Colonic mucosa (tissue), 4 donors: ENCODE data around the gene ATP5PB. TPM values are rescaled to one million over a fixed set of nuclear protein-coding genes. Genes with fewer than 3 reads are reported as not detected.

Experiments
- DNase-seq: peaks from one replicate; pipeline ENCODE4 v3.0.0-alpha.2; 2020
- H3K27ac ChIP-seq: fragments of 200-600 bp; one replicate; pipeline ENCODE4 v1.8.0; 2021
- H3K27me3 ChIP-seq: fragments of 200-600 bp; one replicate; pipeline ENCODE4 v1.8.0; 2021
- H3K36me3 ChIP-seq: fragments of 200-600 bp; one replicate; pipeline ENCODE4 v1.8.0; 2021
- H3K4me1 ChIP-seq: fragments of 200-600 bp; one replicate; pipeline ENCODE4 v1.8.0; 2021; ENCODE audit warnings: mild to moderate bottlenecking
- H3K4me3 ChIP-seq: fragments of 200-600 bp; one replicate; pipeline ENCODE4 v1.8.0; 2021
- H3K9ac ChIP-seq, 2 donors: one replicate each; pipeline ENCODE4 v1.7.0; 2013; ENCODE audit warnings: control low read depth in 2 of 2, low read depth in 2 of 2, low read length in 2 of 2
- H3K9me3 ChIP-seq: fragments of 200-600 bp; one replicate; pipeline ENCODE4 v1.8.0; 2021
- CTCF ChIP-seq: fragments of 200-600 bp; IDR thresholded peaks from one replicate; pipeline ENCODE4 v1.8.0; 2022; ENCODE audit warnings: antibody characterized with exemption, mild to moderate bottlenecking
- intact Hi-C: fragments of 100-400 bp; cut with DNase I; formaldehyde crosslinking; loops from one replicate; pipeline ENCODE4 v1.14.1; 2022
- total RNA-seq, 2 donors: library from RNA; stranded (reverse); fragmentation: NEBNext Ultra II Directional in 1 of 2; extraction: Animal tissue kit (Norgen Biotek cat#: 25700) in 1 of 2; gene quantifications; one replicate each; pipeline ENCODE4 v1.2.1, GENCODE V29; 2021
- donor health status: healthy.
- donor health status: DM: no; HTN: no; CAD: no.
- donor health status: DM: no; HTN: no; CAD: no.

The ATP5PB gene
- total RNA-seq, 2 donors from 2014 or later, result 488 to 502 TPM

- no peak overlapping the region for H3K4me3 ChIP-seq
- intact Hi-C loops, result loop anchor here (5.0 kb wide), 1 partner anchor 241 kb away; no protein-coding TSS in a partner anchor
- TF ChIP-seq CTCF, result no peak
- H3K4me1 ChIP-seq, result peaks cover 19% of the 10 kb centered on the region
- no peak for DNase-seq
- H3K27ac ChIP-seq, result peak overlapping the region; percentile 16
- no peak overlapping the region for H3K9ac ChIP-seq
- no peaks in the 10 kb centered on the region for H3K36me3 ChIP-seq
- no peaks in the 10 kb centered on the region for H3K27me3 ChIP-seq
- H3K9me3 ChIP-seq, result no peaks in the 10 kb centered on the region
Measured at GRCh38 chr1:111506561-111506960, 57.3 kb downstream of the ATP5PB start.

- DNase-seq, result peak; percentile 89
- Histone ChIP-seq H3K36me3 (no peaks in the 10 kb centered on the region), H3K9me3 (no peaks in the 10 kb centered on the region), H3K27me3 (no peaks in the 10 kb centered on the region), H3K27ac (peak overlapping the region; percentile 95), H3K4me1 (peaks cover 19% of the 10 kb centered on the region), H3K4me3 (peak overlapping the region; percentile 19), H3K9ac (peak overlapping the region; percentile 69 to 78)
- intact Hi-C loops, result loop anchor here (2.0 to 5.0 kb wide), 2 partner anchors 149 to 240 kb away; no protein-coding TSS in a partner anchor
- no peak for TF ChIP-seq CTCF
Measured at GRCh38 chr1:111507411-111508201, 58.3 kb downstream of the ATP5PB start.

- no peak for DNase-seq
- no peak for TF ChIP-seq CTCF
- peaks cover 19% of the 10 kb centered on the region for H3K4me1 ChIP-seq
- no peak overlapping the region for H3K27ac ChIP-seq
- H3K9ac ChIP-seq, result no peak overlapping the region
- intact Hi-C loops, result loop anchor here (2.0 to 5.0 kb wide), 2 partner anchors 147 to 237 kb away; no protein-coding TSS in a partner anchor
- no peaks in the 10 kb centered on the region for H3K9me3 ChIP-seq
- no peak overlapping the region for H3K4me3 ChIP-seq
- H3K36me3 ChIP-seq, result no peaks in the 10 kb centered on the region
- no peaks in the 10 kb centered on the region for H3K27me3 ChIP-seq
Measured at GRCh38 chr1:111509997-111510375, 60.7 kb downstream of the ATP5PB start.

GRCh38 chr1:111511370-111511769 is 62.1 kb downstream of the ATP5PB start:
- intact Hi-C loops, result no loop called here
- Histone ChIP-seq H3K27me3 (no peaks in the 10 kb centered on the region), H3K4me1 (peaks cover 17% of the 10 kb centered on the region), H3K9me3 (no peaks in the 10 kb centered on the region), H3K36me3 (no peaks in the 10 kb centered on the region), H3K27ac (no peak overlapping the region), H3K9ac (no peak overlapping the region), H3K4me3 (no peak overlapping the region)
- no peak for DNase-seq
- no peak for TF ChIP-seq CTCF

Other genes with a start within 250 kb of the ATP5PB start
- 10 to 100 TPM; 51.0 to 65.2 TPM for gene DENND2D, start 248.8 kb upstream of the ATP5PB start, total RNA-seq
- gene CHI3L2, start 221.8 kb upstream of the ATP5PB start, total RNA-seq, result under 1 TPM; 0.49 to 0.53 TPM
- gene CHIA, start 158.6 kb upstream of the ATP5PB start, total RNA-seq, result not detected
- gene OVGP1, start 21.7 kb upstream of the ATP5PB start, total RNA-seq, result 1 to 10 TPM; 1.7 to 2.2 TPM
- gene WDR77, start 208 bp upstream of the ATP5PB start, total RNA-seq, result 10 to 100 TPM; 19.9 to 42.0 TPM
- gene C1orf162, start 24.5 kb downstream of the ATP5PB start, total RNA-seq, result 1 to 10 TPM; 2.8 to 3.3 TPM
- gene ADORA3, start 54.2 kb downstream of the ATP5PB start, total RNA-seq, result 1 to 10 TPM; 1.2 to 1.3 TPM
- gene TMIGD3, start 54.2 kb downstream of the ATP5PB start, total RNA-seq, result 1 to 10 TPM in 1 of 2 donors, under 1 TPM in 1; 0.42 to 1.1 TPM
- gene RAP1A, start 170.3 kb downstream of the ATP5PB start, total RNA-seq, result 100 to 1,000 TPM in 1 of 2 donors, 10 to 100 TPM in 1; 83.9 to 146 TPM